HepG2 (cell line): ENCODE results near the gene PTPA. TPM values are rescaled to one million over a fixed set of nuclear protein-coding genes. Genes with fewer than 3 reads are reported as not detected.

ENCODE experiments used
- AGO1 ChIP-seq: fragments of 200-400 bp; formaldehyde crosslinking; IDR thresholded peaks from 2 replicates; pipeline ENCODE4 v1.6.1; 2017; ENCODE audit warnings: mild to moderate bottlenecking, low read depth, low read length, moderate library complexity; ENCODE audit not compliant: poor library complexity, severe bottlenecking
- ASH2L ChIP-seq: fragments of 300-600, 200-600 bp; sonication (generic); IDR thresholded peaks from 2 replicates; pipeline ENCODE4 v1.7.0; 2017; ENCODE audit warnings: low read depth, mild to moderate bottlenecking, moderate library complexity, mixed read lengths, low read length; ENCODE audit not compliant: insufficient read length
- HMG20A ChIP-seq: IDR thresholded peaks from 2 replicates; pipeline ENCODE4 v1.6.1; 2016; ENCODE audit warnings: borderline replicate concordance
- HNF4G ChIP-seq, 2 experiments: sonication (generic) in 1 of 2; formaldehyde crosslinking in 1 of 2; IDR thresholded peaks; 2 replicates each; pipeline versions ENCODE4 v1.4.0 to v1.6.1; 2011 to 2020; ENCODE audit warnings: borderline replicate concordance in 2 of 2, low read depth in 2 of 2, mild to moderate bottlenecking in 2 of 2, low read length in 1 of 2, missing genetic modification reagents in 1 of 2, moderate library complexity in 1 of 2
- ISX ChIP-seq: sonication (generic); formaldehyde crosslinking; conservative IDR thresholded peaks from 2 replicates; pipeline ENCODE4 v1.5.0; 2020; ENCODE audit warnings: missing genetic modification reagents
- KLF13 ChIP-seq: sonication (generic); formaldehyde crosslinking; IDR thresholded peaks from 2 replicates; pipeline ENCODE4 v1.4.0; 2020; ENCODE audit warnings: mild to moderate bottlenecking, missing genetic modification reagents
- LCORL ChIP-seq, 2 experiments: fragments of 450-650 bp in 1 of 2; sonication (generic) in 1 of 2; formaldehyde crosslinking in 1 of 2; IDR thresholded peaks; 2 replicates each; pipeline versions ENCODE4 v1.5.0 to v1.6.1; 2017 to 2020; ENCODE audit warnings: antibody characterized with exemption in 1 of 2, missing genetic modification reagents in 1 of 2
- MATR3 ChIP-seq: sonication (generic); formaldehyde crosslinking; IDR thresholded peaks from 2 replicates; pipeline ENCODE4 v1.4.0; 2020; ENCODE audit warnings: missing genetic modification reagents
- NR2F2 ChIP-seq: IDR thresholded peaks from 2 replicates; pipeline ENCODE4 v1.6.1; 2012; ENCODE audit warnings: low read depth, inconsistent platforms, borderline replicate concordance
- RARG ChIP-seq: sonication (generic); formaldehyde crosslinking; IDR thresholded peaks from 2 replicates; pipeline ENCODE4 v1.4.0; 2020; ENCODE audit warnings: low read depth, mild to moderate bottlenecking, missing genetic modification reagents
- SP4 ChIP-seq: sonication (generic); formaldehyde crosslinking; IDR thresholded peaks from 2 replicates; pipeline ENCODE4 v1.8.1; 2023; ENCODE audit warnings: mild to moderate bottlenecking, missing genetic modification reagents
- U2AF1 ChIP-seq: fragments of 200-400 bp; formaldehyde crosslinking; optimal IDR thresholded peaks from 2 replicates; pipeline ENCODE3; 2017; ENCODE audit warnings: mild to moderate bottlenecking, low read depth, low read length
- ZNF160 ChIP-seq: sonication (generic); formaldehyde crosslinking; IDR thresholded peaks from 2 replicates; pipeline ENCODE4 v1.8.0; 2022; ENCODE audit warnings: mild to moderate bottlenecking, inconsistent platforms, missing genetic modification reagents
- ZNF224 ChIP-seq: sonication (generic); formaldehyde crosslinking; IDR thresholded peaks from 2 replicates; pipeline ENCODE4 v1.5.0; 2020; ENCODE audit warnings: mild to moderate bottlenecking, missing genetic modification reagents
- ZNF337 ChIP-seq: sonication (generic); formaldehyde crosslinking; IDR thresholded peaks from 2 replicates; pipeline ENCODE4 v1.5.1; 2020; ENCODE audit warnings: missing genetic modification reagents, low read depth, mild to moderate bottlenecking, borderline replicate concordance
- ZNF382 ChIP-seq: sonication (generic); formaldehyde crosslinking; IDR thresholded peaks from 2 replicates; pipeline ENCODE4 v1.5.0; 2020; ENCODE audit warnings: missing genetic modification reagents, mild to moderate bottlenecking, borderline replicate concordance
- ZNF546 ChIP-seq: sonication (generic); formaldehyde crosslinking; conservative IDR thresholded peaks from 2 replicates; pipeline ENCODE4 v1.8.1; 2023; ENCODE audit warnings: mild to moderate bottlenecking, missing genetic modification reagents
- ZNF780A ChIP-seq: sonication (generic); formaldehyde crosslinking; IDR thresholded peaks from 2 replicates; pipeline ENCODE4 v1.8.0; 2022; ENCODE audit warnings: mild to moderate bottlenecking, missing genetic modification reagents, moderate library complexity
- polyA plus RNA-seq, 8 experiments: library from polyadenylated mRNA; depleted of rRNA in 3 of 8; stranded (reverse) in 7 of 8; unstranded in 1 of 8; fragments of >200 nt; fragmentation: Illumina TruSeq in 4 of 8; extraction: Trizol in 4 of 8; gene quantifications; 2 replicates each; pipeline versions ENCODE4 v1.2.1 to v1.2.3, GENCODE V29; 2011 to 2016; ENCODE audit warnings: low read depth in 4 of 8, missing spikeins in 1 of 8, mixed read lengths in 1 of 8; ENCODE audit not compliant: insufficient read depth in 1 of 8
- total RNA-seq, 5 experiments: library from RNA; depleted of rRNA; stranded (reverse); fragments of >200 nt; fragmentation: Illumina TruSeq; extraction: Trizol; gene quantifications; 2 replicates each; pipeline ENCODE4 v1.2.3, GENCODE V29; 2016; ENCODE audit warnings: low read depth in 1 of 5
- TF ChIP-seq, protein P1 (sequence below): sonication (generic); formaldehyde crosslinking; IDR thresholded peaks from 2 replicates; pipeline ENCODE4 v1.8.0; 2023; ENCODE audit warnings: mild to moderate bottlenecking, missing genetic modification reagents
- TF ChIP-seq, protein P2 (sequence below): sonication (generic); formaldehyde crosslinking; IDR thresholded peaks from 2 replicates; pipeline ENCODE4; 2020; ENCODE audit warnings: missing genetic modification reagents, mild to moderate bottlenecking, borderline replicate concordance
- TF ChIP-seq, protein P3 (sequence below): sonication (generic); formaldehyde crosslinking; conservative IDR thresholded peaks from 2 replicates; pipeline ENCODE4 v1.8.0; 2022; ENCODE audit warnings: missing genetic modification reagents
- TF ChIP-seq, protein P4 (sequence below): IDR thresholded peaks from 2 replicates; pipeline ENCODE4 v1.6.1; 2016; ENCODE audit warnings: control low read depth

Gene PTPA
- total and polyA plus RNA-seq, 2 of the 13 experiments (the other 11 are each of a cell fraction or from before 2014, with no cell fraction given) = 79.3 to 105 TPM

DNA sequence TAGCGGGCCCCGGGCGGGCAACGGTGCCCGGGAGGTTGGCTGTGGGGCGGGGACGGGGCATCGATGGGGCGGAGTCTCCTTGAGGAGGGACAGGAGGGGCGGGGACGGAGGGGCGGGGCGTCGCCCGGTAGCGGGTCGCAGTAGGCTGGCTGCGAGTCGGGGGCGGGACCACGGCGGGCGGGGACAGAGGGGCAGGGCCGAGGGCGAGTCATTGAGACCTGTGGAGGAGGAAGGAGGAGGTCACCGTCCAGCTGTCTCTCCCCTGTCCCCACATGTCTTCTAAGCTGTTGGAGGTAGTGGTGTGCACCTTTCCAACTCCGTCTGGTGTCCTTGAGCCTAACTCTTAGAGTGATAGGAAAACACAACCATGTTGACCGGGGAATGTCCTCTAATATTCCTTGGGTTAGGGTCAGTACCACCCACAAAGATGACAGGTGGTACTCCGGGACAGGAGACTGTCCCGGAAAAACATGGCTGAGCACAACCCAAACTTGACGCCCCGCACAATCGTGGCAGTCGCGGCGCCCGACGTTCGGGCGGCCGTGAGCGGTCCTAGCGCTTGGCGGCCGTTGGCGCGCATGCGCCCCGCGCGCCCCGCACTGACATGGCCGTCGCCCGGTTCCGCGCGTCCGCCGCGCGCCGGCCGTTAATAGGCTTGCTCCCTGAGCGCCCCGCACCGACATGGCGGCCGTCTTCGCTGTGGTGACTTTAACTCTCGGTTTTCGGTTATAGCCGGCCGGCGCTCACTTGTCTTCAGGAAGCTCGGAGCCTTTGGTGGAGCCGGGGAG, at the start of gene PTPA, which contains the start of gene CRAT (continued):
- TF ChIP-seq, protein P1, sequence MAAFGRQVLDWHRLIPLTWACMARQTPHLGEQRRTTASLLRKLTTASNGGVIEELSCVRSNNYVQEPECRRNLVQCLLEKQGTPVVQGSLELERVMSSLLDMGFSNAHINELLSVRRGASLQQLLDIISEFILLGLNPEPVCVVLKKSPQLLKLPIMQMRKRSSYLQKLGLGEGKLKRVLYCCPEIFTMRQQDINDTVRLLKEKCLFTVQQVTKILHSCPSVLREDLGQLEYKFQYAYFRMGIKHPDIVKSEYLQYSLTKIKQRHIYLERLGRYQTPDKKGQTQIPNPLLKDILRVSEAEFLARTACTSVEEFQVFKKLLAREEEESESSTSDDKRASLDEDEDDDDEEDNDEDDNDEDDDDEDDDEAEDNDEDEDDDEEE = no peak
- TF ChIP-seq MATR3 (CRISPR knock-in tag) (no peak), ZNF160 (peak; percentile 2; the same call in 1 of the 2 replicates), LCORL (IDR thresholded peaks at IDR 0.05) (no peak), LCORL (CRISPR knock-in tag; IDR thresholded peaks at IDR 0.05) (peak; percentile 24; the same call in 1 of the 2 replicates), SP4 (CRISPR knock-in tag) (peak; percentile 85), RARG (CRISPR knock-in tag) (no peak), NR2F2 (no peak), HMG20A (CRISPR knock-in tag) (no peak), U2AF1 (no peak), ZNF224 (CRISPR knock-in tag) (0 out of 2 replicates have a peak, but pooled peaks have one; percentile 29), ZNF780A (CRISPR knock-in tag) (no peak), HNF4G (IDR thresholded peaks at IDR 0.05; ENCODE audit: borderline replicate concordance, low read depth, low read length) (0 out of 2 replicates have a peak, but pooled peaks have one; percentile 19), HNF4G (CRISPR knock-in tag; IDR thresholded peaks at IDR 0.05; ENCODE audit: borderline replicate concordance, low read depth) (0 out of 2 replicates have a peak, but pooled peaks have one; percentile 4), AGO1 (no peak), ZNF382 (CRISPR knock-in tag) (no peak), ZNF337 (no peak; the same call in 1 of the 2 replicates), ZNF546 (CRISPR knock-in tag) (no peak), ASH2L (peak; percentile 61), KLF13 (CRISPR knock-in tag) (no peak), ISX (CRISPR knock-in tag) (no peak)
- TF ChIP-seq, protein P2, sequence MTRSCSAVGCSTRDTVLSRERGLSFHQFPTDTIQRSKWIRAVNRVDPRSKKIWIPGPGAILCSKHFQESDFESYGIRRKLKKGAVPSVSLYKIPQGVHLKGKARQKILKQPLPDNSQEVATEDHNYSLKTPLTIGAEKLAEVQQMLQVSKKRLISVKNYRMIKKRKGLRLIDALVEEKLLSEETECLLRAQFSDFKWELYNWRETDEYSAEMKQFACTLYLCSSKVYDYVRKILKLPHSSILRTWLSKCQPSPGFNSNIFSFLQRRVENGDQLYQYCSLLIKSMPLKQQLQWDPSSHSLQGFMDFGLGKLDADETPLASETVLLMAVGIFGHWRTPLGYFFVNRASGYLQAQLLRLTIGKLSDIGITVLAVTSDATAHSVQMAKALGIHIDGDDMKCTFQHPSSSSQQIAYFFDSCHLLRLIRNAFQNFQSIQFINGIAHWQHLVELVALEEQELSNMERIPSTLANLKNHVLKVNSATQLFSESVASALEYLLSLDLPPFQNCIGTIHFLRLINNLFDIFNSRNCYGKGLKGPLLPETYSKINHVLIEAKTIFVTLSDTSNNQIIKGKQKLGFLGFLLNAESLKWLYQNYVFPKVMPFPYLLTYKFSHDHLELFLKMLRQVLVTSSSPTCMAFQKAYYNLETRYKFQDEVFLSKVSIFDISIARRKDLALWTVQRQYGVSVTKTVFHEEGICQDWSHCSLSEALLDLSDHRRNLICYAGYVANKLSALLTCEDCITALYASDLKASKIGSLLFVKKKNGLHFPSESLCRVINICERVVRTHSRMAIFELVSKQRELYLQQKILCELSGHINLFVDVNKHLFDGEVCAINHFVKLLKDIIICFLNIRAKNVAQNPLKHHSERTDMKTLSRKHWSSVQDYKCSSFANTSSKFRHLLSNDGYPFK (CRISPR knock-in tag) = 0 out of 2 replicates have a peak, but pooled peaks have one; percentile 88
- TF ChIP-seq, protein P3, sequence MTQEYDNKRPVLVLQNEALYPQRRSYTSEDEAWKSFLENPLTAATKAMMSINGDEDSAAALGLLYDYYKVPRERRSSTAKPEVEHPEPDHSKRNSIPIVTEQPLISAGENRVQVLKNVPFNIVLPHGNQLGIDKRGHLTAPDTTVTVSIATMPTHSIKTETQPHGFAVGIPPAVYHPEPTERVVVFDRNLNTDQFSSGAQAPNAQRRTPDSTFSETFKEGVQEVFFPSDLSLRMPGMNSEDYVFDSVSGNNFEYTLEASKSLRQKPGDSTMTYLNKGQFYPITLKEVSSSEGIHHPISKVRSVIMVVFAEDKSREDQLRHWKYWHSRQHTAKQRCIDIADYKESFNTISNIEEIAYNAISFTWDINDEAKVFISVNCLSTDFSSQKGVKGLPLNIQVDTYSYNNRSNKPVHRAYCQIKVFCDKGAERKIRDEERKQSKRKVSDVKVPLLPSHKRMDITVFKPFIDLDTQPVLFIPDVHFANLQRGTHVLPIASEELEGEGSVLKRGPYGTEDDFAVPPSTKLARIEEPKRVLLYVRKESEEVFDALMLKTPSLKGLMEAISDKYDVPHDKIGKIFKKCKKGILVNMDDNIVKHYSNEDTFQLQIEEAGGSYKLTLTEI (CRISPR knock-in tag) = no peak
- TF ChIP-seq, protein P4, sequence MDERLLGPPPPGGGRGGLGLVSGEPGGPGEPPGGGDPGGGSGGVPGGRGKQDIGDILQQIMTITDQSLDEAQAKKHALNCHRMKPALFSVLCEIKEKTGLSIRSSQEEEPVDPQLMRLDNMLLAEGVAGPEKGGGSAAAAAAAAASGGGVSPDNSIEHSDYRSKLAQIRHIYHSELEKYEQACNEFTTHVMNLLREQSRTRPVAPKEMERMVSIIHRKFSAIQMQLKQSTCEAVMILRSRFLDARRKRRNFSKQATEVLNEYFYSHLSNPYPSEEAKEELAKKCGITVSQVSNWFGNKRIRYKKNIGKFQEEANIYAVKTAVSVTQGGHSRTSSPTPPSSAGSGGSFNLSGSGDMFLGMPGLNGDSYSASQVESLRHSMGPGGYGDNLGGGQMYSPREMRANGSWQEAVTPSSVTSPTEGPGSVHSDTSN = peak; percentile 30; the same call in 1 of the 2 replicates
